Tibial nerve (tissue), 3 donors: ENCODE results near the gene AFAP1.

Experiments
- POLR2A ChIP-seq, 2 donors: fragments of 450-650 bp; IDR thresholded peaks; one replicate each; pipeline ENCODE4 v1.6.1; 2017; ENCODE audit warnings: antibody characterized with exemption in 2 of 2, mild to moderate bottlenecking in 2 of 2, moderate library complexity in 2 of 2
- TF ChIP-seq, protein P1 (sequence below), 5 experiments: fragments of 200-600 bp in 3 of 5; fragments of 450-650 bp in 2 of 5; sonication (generic) in 3 of 5; IDR thresholded peaks; one replicate each; pipeline ENCODE4 v1.5.1; 2016 to 2019; ENCODE audit warnings: antibody characterized with exemption in 5 of 5, mild to moderate bottlenecking in 3 of 5, moderate library complexity in 2 of 5

GRCh38 chr4:7967501-7968261, 28.0 kb upstream of the AFAP1 start:
- TF ChIP-seq POLR2A (IDR thresholded peaks at IDR 0.05): no peak
- TF ChIP-seq, protein P1, sequence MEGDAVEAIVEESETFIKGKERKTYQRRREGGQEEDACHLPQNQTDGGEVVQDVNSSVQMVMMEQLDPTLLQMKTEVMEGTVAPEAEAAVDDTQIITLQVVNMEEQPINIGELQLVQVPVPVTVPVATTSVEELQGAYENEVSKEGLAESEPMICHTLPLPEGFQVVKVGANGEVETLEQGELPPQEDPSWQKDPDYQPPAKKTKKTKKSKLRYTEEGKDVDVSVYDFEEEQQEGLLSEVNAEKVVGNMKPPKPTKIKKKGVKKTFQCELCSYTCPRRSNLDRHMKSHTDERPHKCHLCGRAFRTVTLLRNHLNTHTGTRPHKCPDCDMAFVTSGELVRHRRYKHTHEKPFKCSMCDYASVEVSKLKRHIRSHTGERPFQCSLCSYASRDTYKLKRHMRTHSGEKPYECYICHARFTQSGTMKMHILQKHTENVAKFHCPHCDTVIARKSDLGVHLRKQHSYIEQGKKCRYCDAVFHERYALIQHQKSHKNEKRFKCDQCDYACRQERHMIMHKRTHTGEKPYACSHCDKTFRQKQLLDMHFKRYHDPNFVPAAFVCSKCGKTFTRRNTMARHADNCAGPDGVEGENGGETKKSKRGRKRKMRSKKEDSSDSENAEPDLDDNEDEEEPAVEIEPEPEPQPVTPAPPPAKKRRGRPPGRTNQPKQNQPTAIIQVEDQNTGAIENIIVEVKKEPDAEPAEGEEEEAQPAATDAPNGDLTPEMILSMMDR (IDR thresholded peaks at IDR 0.05): no peak
